ENCODE measurements around the gene TIMM9.

DNA sequence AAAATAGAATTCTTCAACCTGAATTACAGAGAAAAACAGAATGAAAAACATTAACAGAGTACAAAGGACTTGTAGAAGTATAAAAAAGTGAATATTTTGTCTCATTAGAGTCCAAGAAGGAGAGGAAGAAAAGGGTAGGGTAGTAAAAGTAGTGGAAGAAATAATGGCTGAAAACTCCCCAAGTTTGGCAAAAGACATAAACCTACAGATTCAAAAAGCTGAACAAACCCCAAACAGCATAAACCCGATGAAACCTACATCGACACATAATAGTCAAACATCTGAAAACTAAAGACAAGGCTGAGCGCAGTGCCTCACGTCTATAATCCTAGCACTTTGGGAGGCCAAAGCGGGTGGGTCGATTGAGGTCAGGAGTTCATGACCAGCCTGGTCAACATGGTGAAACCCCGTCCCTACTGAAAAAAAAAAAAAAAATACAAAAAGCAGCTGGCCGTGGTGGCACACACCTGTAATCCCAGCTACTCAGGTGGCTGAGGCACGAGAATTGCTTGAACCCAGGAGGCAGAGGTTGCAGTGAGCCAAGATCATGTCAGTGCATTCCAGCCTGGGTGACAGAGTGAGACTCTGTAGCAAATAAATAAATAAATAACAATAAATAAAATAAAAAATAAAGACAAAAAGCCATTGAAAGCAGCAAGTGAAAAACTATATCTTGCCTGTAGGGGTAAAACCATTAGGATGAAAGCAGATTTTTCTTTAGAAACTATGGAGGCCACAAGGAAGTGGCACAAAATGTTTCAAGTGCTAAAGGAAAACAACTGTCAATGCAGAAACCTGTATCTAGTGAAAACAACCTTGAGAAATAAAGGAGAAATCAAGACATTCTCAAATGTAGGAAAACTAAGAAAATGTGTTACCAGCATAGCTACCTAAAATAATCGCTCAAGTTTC, 11.4 kb downstream of the TIMM9 start:
- TF ChIP-seq, protein P1, sequence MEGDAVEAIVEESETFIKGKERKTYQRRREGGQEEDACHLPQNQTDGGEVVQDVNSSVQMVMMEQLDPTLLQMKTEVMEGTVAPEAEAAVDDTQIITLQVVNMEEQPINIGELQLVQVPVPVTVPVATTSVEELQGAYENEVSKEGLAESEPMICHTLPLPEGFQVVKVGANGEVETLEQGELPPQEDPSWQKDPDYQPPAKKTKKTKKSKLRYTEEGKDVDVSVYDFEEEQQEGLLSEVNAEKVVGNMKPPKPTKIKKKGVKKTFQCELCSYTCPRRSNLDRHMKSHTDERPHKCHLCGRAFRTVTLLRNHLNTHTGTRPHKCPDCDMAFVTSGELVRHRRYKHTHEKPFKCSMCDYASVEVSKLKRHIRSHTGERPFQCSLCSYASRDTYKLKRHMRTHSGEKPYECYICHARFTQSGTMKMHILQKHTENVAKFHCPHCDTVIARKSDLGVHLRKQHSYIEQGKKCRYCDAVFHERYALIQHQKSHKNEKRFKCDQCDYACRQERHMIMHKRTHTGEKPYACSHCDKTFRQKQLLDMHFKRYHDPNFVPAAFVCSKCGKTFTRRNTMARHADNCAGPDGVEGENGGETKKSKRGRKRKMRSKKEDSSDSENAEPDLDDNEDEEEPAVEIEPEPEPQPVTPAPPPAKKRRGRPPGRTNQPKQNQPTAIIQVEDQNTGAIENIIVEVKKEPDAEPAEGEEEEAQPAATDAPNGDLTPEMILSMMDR (IDR thresholded peaks at IDR 0.05), result no peak
- no peak for TF ChIP-seq POLR2A (IDR thresholded peaks at IDR 0.05)

All from uterus (tissue), 2 donors.